Activated CD4-positive, alpha-beta T cell treated with anti-CD3 and anti-CD28 coated beads, Interleukin-2, amount 50 U/mL, for 48 hours (primary cell): Measurements from ENCODE around the gene UNC45A.

Experiments
- DNase-seq, 2 experiments: peaks; one replicate each; pipeline ENCODE4 v3.0.0-alpha.2; 2020

The UNC45A gene

DNA sequence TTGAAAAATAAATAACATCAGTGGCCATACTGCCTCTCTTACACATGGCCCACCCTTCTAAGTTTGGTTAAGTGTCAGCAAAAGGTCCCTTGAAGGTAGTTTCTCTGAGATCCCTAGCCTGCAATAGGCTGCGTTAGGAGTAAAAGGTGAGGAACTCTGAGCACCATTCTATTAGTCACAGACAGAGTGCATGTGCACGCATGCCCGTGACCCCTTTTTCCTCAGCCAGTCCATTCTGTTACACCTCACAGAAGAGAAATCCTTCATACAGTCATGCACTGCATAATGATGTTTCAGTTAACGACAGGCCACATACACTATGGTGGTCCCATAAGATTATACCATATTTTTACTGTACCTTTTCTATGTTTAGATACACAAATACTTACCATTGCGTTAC is 32.1 kb downstream of the UNC45A start:
- no peak for DNase-seq

DNA sequence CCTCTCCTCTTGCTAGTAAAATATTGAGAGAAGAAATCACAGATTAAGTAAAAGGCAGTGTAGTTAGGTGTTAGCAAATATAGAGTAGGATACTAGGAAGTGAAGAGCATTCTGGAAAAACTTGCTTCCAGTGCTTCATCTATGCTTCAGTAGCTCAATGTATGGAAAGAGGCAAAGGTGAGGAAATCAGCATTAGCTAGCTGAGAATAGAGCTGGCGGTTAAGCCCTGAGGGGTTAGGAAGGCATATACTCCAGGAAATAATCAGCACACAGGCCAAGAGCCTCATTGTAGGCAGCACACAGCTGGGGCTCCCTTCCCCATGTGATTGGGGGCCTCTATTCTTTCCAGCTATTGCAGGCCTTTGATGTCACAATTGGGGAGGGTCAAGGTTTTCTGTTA is 33.3 kb downstream of the UNC45A start:
- DNase-seq, result no peak

DNA sequence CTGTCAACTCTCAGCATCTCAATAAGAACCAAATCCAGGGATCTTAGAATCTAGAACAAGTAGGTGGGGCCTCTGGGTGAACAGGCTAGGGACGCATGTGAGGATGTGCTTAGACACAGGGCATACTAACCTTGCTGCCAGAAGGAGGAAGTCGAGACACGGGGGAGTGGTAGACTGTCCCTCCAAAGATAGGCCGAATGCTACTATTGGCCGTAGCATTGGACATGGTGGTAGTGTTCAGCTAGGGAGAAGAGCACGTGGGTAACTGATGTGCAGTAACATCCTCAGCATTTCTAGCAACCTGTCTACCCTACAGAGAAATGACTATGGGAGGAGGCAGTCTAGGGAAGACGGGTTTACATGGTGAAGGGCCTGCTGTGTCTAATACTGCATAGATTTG is 35.2 kb downstream of the UNC45A start:
- no peak for DNase-seq

DNA sequence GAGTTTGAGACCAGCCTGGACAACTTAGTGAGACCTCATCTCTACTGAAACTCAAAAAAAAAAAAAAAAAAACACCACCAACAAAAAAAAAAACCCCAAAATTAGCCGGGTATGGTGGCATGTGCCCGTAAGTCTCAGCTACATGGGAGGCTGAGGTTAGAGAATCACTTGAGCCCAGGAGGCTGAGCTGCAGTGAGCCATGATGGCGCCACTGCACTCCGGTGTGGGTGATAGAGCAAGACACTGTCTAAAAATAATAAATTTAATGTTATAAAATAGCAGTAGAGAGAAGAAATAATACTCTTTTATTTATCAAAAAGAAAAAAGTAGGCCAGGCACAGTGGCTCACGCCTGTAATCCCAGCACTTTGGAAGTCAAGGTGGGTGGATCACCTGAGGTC is 37.0 kb downstream of the UNC45A start:
- DNase-seq, result no peak

DNA sequence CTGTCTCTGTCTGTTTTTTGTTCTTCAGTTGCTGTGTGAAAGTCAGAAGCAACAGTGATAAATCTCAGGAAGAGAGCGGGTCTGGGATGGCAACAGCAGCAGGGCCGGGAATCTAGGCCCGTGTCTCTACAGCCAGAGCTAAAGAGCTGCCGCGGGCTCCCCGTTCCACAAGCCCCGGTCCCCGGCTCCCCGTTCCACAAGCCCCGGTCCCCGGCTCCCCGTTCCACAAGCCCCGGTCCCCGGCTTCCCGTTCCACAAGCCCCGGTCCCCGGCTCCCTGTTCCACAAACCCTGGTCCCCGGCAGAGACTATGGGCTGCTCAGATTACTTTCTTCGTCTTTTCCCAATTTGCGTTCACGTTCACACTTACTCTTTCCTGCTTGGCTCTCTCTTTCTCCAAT is 39.1 kb downstream of the UNC45A start:
- no peak for DNase-seq

DNA sequence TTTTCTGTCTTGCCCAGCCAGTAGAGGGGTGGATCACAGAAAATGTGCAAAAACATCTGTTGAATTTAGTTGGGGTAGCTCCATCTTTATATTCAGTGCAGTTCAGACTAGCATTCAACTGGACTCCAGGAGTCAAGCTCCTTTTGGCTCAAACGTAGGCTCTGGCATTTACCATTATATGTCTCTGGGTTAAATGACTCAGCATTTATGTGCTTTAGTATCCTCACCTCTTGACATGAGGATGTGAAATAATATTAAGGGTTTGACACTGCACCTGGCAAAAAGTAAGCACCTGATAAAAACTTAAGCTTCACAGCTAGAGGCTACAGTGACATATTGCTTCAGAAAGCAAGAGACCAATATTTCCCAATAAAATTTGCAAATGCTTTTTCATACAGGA is 44.5 kb downstream of the UNC45A start:
- no peak for DNase-seq

DNA sequence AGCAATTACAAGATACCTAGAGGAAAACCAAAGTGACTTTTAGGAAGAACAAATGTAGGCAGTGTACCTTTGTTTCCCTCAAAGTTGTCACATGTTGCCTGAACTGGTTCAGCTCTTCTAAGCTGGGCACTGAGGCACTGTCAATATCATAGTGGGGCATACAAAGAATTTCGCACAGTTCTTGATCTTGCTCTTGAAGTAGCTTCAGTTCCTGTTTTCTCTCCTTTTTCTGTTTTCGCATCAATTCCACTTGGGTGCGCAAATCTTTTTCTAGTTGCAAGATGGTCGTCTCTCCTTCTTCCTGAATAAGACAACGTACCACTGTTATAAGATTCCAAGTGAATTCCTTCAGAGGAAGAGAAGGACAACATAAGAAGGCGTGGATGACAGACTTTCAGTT is 46.6 kb downstream of the UNC45A start:
- DNase-seq, result no peak

DNA sequence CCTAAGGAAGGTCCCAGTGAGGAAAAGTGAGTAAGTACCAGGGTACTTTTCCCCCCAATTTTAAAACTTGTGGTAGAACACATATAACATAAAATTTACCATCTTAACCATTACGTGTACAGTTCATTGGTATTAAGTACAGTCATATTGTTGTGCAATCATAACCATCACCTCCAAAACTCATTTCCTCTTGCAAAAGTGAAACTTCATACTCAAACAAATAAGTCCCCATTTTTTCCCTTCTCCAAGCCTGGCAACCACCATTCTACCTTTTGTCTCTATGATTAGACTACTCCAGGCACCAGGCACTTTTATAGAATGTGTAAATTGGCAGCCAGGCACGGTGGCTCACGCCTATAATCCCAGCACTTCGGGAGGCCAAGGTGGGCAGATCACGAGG is 47.0 kb downstream of the UNC45A start:
- no peak for DNase-seq

DNA sequence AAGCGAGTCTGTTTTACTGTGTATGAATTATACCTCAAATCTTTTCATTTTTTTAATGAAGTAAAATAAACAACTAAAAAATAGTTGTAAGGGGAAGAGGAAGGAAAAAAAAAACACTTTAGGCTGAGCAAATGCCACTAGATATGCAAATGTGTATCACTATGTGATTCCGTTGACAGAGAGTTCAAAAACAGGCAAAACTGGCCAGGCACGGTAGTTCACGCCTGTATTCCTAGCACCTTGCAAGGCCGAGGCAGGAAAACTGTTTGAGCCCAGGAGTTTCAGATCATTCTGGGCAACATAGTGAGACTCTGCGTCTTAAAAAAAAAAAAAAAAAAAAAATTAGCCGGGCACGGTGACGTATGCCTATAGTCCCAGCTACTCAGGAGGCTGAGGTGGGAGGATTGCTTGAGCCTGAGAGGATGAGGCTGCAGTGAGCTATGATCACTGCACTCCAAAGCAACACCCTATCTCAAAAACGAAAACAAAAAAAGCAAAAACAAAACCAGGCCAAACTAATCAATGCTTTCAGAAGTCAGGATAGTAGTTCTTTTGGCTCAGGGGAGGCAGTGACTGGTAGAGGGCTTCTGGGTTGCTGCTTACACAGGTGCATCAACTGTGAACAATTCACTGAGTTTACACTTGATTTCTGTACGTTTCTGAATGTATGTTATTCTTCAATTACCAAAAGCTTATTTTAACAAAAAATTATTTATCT is 51.9 kb downstream of the UNC45A start:
- DNase-seq, result no peak

DNA sequence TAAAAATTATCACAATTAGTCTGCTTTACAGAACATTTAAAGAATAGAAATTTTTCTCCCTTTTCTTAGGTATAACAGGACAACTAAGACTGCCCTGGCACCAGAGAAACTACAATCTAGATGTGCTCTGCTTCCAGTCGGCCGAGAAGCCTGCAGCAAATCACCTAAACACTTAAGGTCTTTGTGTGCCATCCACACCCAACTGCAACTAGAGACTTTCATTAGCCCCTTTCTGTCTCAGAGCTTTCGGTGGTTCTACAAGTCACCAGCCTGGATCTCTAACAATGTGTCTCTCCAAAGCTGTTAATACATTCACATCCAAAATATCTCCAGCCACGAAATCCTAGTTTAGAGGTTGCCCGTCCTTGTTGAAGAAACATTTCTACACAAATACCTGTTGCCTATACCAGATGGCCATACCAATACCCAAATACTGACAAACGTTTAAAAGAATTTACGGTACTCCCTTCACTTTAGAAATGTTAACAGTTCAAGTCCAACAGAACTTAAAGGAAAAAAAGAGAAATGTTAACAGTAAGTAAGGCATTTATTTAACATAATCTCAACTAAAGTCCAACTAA is 52.6 kb downstream of the UNC45A start:
- DNase-seq, result no peak

DNA sequence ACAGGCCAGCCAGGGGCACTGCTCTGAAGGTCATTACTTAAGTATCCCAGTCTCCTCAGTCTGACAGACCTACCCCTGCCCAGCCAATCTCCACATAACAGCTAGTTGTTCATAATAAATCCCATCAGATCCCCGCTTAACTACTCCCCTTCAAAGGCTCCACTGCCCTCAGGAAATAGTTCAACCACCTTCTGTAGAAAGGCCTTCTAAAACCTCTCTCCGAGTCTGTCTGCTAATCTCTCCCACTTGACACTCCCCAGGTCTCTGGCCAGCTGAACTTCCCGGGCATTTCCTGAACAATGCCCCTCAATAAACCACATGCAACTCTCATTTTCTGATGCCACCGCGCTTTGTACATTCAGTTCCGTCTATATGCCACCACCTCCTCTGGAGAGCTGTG is 53.2 kb downstream of the UNC45A start:
- DNase-seq, result no peak

DNA sequence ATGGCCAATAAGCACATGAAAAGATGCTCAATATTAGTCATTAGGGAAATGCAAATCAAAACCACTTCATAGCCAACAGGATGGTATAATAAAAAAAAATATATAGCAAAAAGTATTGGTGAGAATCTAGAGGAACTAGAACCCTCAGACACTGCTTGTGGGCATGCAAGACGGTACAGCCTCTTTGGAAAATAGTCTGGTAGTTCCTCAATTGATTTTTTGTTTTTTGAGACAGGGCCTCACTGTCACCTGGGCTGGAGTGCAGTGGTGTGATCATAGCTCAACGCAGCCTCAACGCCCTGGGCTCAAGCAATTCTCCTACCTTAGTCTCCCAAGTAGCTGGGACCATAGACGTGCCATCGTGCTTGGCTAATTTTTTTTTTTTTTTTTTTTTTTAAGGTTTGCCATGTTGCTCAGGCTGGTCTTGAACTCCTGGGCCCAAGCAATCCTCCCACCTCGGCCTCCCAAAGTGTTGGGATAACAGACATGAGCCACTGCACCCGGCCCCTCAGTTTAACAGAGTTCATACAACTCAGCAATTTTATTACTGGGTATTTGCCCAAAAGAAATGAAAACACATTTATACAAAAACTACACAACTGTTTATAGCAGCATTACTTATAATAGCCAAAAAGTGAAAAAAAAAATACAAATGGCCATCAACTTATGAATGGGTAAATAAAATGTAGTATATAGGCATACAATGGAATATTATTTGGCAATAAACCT is 54.1 kb downstream of the UNC45A start:
- no peak for DNase-seq

DNA sequence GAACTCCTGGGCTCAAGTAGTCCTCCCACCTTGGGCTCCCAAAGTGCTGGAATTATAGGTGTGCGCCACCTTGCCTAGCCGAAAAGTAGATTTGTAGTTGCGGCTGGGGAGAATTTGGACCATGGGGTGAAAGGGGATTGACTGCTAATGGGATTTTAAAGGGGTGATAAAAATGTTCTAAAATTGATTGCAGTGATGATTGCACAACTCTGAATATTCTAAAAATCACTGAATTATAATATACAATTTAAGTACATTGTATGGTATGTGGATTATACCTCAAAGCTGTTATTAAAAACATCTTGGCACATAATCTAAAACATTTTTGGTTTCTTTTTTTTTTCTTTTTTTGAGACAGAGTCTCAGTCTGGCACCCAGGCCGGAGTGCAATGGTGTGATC is 55.4 kb downstream of the UNC45A start:
- DNase-seq, result no peak

DNA sequence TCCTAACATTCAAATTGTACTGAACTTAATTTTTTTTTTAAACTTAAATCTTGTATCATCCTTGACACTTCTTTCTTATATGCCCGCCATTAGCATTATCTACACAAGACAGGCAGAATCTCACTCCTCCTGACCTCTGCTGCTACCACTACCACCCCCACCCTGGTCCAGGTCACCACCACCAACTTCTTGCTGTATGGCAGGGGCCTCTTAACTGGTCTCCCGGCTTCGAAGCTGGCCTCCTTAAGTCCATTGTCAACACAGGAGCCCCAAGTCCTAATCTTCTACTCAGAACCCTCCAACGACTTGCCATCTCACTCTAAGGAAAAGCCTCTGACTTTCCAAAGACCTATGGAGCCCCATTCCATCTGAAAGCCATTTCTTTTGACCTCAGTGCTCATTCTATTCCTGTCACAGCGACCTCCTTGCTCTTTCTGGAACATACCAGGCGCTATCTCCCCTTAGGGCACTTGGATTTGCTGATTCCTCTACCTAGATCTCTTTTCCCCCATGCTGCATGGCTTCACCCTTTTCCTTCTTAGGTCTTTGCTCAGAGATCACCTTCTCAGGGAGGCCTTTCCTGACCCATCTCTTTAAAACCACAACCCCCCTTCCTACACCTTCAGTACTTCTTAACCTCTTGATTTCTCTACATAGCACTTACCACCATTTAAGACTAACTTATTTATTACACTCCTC is 56.7 kb downstream of the UNC45A start:
- no peak for DNase-seq

DNA sequence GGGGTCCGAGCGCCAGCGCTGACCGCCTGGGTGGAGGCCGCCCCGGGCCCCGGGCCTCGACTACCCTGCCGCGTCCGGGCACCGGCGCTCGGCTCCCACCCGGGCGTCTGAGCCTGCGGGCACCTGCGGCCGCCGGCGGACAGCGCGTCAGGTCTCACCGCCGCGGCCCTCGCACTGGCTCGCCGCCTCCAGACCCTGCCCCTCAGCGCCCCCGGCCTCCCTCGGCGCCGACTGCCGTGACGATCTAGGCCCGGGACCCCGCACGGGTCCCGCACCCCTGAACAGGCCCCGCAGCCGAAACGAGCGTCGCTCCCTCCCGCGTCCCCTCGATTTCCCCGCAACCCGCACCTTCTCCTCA is 59.0 kb downstream of the UNC45A start:
- DNase-seq, result no peak

DNA sequence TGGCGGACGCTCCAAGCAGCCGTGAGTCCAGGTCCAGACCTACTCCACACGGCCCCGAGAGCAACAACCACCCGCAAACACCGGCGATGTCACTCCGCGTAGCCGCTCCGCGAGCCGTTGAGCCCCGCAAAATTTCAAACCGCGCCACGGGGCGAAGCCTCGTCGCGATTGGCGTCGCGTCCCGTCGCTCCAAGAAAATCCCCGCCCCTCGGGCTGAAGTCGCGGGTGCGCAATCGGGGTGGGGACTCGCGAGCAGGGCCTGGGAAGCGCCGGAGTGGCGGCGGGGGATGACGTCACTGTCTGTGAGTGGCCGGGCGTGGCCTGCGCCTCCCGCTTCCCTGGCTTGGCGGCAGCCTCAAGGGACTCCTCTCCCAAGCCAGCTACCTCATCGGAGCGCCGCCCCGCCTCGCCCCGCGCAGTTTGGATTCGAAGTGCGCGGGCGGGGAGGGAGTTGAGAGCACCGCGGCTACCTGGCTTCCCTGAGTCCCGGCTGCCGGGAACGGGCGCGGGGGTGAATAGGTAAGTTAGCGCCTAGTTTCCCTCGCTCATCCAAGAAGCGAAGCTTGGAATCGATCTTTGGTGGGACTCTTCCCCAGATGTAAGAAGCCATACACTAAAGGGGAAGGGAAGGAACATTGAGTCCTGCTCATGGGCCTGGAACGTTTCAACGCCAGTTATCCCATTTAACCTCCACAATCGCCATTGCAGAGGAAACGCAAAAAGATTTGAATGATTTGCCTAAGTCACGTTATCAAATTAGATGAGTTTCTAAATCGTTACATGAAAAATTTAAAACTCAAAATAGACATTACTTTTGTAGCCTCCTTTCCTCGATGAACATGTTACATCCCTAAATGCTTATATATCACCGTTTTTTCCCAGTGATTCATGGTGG is 59.6 kb downstream of the UNC45A start, which contains the start of gene PRC1:
Gene PRC1, minus strand, starts transcription at position 119 of the 895 bp plus-strand sequence. Its CDS starts 118 bp downstream, at position 1.
- peak; percentile 98 to 99 for DNase-seq

DNA sequence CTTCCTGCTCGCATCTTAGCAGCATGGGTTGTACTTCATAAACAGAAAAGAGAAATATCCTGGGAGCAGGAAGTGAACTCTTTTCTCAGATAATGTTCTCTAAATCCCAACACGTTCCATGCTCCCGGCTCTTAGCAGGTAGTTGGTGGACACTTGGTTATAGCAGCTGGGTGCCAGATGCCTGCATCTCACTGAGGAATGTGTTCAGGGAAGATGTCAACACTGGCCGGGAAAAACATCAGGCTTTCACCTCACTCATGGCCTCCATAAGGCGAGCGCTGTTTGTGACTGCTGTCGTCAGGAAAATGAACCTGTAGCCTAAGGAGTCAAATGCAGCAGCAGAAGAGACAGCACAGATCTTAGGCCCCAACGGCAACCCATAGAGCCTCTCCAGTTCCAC is 63.7 kb downstream of the UNC45A start:
- DNase-seq, result no peak

DNA sequence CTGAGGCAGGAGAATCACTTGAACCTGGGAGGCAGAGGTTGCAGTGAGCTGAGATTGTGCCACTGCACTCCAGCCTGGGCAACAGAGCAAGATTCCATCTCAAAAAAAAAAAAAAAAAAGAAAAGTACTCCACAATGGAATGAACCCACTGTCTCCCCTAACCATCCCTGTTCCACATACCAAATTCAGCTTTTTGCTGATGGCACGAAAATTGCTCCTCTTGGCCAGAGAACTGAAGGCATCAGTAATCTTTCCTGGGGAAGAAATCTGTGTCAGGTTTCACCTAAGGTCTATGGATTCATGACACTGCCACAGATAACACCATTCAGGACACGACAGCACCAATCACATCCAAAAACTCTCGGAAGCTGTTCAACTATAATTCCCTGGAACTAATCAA is 66.1 kb downstream of the UNC45A start:
- no peak for DNase-seq
